ENCODE data around the gene NAA15. TPM values are rescaled to one million over a fixed set of nuclear protein-coding genes. Genes with fewer than 3 reads are reported as not detected.

Gene NAA15
- total RNA-seq, 1 experiment from 2014 or later, result 98.9 TPM

DNA sequence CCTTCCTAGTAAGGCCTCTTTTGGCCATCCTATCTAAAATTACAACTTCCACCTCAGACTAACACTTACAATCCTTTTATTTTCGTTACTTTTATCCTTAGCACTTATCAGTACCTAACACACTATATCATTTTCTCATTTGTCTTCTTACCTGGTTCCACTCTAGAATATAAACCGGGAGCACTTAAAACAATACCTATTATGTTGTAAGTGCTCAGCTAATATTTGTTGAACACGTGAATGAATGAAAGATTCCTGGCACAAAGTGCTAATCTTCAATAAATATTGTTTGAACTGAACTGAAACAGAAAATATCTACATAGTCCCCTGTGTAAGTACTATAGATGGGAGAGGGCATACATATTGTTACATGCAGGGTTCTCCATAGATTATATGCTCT, 35.7 kb upstream of the NAA15 start (continued):
- TF ChIP-seq FOXJ3 (CRISPR knock-in tag; IDR thresholded peaks at IDR 0.05; ENCODE audit: borderline replicate concordance), result no peak

DNA sequence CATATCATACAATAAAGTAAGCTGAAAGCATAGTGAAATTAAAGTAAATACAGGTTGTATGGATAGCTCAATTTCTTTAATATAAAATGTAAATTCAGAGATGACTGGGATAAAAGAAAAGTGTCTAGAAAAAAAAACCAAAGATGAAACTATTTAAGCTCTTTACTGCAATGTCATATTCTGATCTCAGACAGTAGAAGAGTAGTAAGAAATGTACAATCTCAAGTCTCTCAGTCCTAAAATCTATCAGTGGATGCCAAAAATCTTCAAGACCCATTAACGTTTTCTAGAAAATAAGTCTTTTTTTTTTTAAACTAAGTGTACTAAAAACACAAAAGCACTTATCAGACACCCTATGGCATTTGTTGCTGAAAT, 35.1 kb upstream of the NAA15 start:
- no peaks in the 10 kb centered on the region for H3K36me3 Mint-ChIP-seq
- ATAC-seq (no peak), DNase-seq (ENCODE audit: low spot score) (no peak)
- no peak for TF ChIP-seq ETV6 (CRISPR knock-in tag; IDR thresholded peaks at IDR 0.05)
- TF ChIP-seq, protein P1, sequence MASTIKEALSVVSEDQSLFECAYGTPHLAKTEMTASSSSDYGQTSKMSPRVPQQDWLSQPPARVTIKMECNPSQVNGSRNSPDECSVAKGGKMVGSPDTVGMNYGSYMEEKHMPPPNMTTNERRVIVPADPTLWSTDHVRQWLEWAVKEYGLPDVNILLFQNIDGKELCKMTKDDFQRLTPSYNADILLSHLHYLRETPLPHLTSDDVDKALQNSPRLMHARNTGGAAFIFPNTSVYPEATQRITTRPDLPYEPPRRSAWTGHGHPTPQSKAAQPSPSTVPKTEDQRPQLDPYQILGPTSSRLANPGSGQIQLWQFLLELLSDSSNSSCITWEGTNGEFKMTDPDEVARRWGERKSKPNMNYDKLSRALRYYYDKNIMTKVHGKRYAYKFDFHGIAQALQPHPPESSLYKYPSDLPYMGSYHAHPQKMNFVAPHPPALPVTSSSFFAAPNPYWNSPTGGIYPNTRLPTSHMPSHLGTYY (CRISPR knock-in tag; IDR thresholded peaks at IDR 0.05), result no peak
- no peak for TF ChIP-seq GTF2I (CRISPR knock-in tag; conservative IDR thresholded peaks at IDR 0.05)
- TF ChIP-seq RELA (CRISPR knock-in tag; IDR thresholded peaks at IDR 0.05; ENCODE audit: borderline replicate concordance), result no peak
- no peak for TF ChIP-seq ZNF416 (CRISPR knock-in tag; IDR thresholded peaks at IDR 0.05)
- TF ChIP-seq ZBTB21 (CRISPR knock-in tag; IDR thresholded peaks at IDR 0.05; ENCODE audit: borderline replicate concordance), result no peak
- TF ChIP-seq ZNF671 (CRISPR knock-in tag; IDR thresholded peaks at IDR 0.05), result no peak
- TF ChIP-seq FOXJ3 (CRISPR knock-in tag; IDR thresholded peaks at IDR 0.05; ENCODE audit: borderline replicate concordance), result no peak
- TF ChIP-seq SMAD4 (CRISPR knock-in tag; IDR thresholded peaks at IDR 0.05), result no peak
- TF ChIP-seq, protein P2, sequence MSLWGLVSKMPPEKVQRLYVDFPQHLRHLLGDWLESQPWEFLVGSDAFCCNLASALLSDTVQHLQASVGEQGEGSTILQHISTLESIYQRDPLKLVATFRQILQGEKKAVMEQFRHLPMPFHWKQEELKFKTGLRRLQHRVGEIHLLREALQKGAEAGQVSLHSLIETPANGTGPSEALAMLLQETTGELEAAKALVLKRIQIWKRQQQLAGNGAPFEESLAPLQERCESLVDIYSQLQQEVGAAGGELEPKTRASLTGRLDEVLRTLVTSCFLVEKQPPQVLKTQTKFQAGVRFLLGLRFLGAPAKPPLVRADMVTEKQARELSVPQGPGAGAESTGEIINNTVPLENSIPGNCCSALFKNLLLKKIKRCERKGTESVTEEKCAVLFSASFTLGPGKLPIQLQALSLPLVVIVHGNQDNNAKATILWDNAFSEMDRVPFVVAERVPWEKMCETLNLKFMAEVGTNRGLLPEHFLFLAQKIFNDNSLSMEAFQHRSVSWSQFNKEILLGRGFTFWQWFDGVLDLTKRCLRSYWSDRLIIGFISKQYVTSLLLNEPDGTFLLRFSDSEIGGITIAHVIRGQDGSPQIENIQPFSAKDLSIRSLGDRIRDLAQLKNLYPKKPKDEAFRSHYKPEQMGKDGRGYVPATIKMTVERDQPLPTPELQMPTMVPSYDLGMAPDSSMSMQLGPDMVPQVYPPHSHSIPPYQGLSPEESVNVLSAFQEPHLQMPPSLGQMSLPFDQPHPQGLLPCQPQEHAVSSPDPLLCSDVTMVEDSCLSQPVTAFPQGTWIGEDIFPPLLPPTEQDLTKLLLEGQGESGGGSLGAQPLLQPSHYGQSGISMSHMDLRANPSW (CRISPR knock-in tag; conservative IDR thresholded peaks at IDR 0.05; ENCODE audit: low read depth), result no peak
- TF ChIP-seq ZNF423 (CRISPR knock-in tag; IDR thresholded peaks at IDR 0.05), result no peak
- TF ChIP-seq GABPB1 (CRISPR knock-in tag; IDR thresholded peaks at IDR 0.05), result no peak
- no peaks in the 10 kb centered on the region for H3K27me3 Mint-ChIP-seq (ENCODE audit: low read depth)
- ChIA-PET POLR2A (no interaction called here), CTCF (no interaction called here)
- H3K4me1 Mint-ChIP-seq, result peaks cover 20% of the 10 kb centered on the region
- no peaks in the 10 kb centered on the region for H3K9me3 Mint-ChIP-seq
- H3K4me3 Mint-ChIP-seq, result no peak overlapping the region
- no peak overlapping the region for H3K27ac Mint-ChIP-seq

DNA sequence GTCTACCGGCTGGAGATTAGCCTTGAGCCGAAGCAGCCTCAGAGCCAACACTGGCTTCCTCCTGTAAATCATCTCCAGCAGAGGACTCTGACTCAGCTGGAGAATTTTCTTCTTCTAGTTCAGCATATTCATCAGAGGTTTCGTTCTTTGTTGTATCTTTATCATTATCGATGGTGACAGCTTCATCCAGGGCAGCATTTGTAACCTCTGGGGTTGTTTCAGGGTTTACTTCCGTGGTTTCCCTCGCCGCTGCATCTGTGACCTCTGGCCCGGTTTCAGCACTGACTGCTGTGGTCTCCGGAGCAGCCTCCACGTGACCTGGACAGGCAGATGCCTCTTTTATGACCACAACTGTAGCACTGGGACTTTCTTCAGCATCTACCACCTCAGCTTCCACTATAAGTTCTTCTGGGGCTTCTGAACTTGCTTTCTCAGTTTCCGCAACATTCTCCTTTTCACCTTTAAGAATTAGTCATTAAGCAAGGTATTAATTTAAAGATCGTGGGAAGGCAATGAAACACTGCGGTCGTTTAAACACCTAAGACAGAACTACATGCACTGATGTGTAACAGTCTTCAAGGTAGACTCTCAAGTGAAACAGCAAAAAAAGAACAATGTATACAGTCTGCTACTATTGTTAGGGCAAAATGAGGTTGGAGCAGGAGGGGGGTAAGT, 34.6 kb upstream of the NAA15 start:
- Mint-ChIP-seq H3K36me3 (no peaks in the 10 kb centered on the region), H3K4me3 (no peak overlapping the region), H3K27me3 (ENCODE audit: low read depth) (no peaks in the 10 kb centered on the region), H3K9me3 (no peaks in the 10 kb centered on the region), H3K4me1 (peaks cover 20% of the 10 kb centered on the region), H3K27ac (no peak overlapping the region)
- CTCF ChIA-PET, result interaction anchor here (1.7 kb wide), 1 partner anchor 29 kb away, joined by 4 read pairs; no protein-coding TSS in a partner anchor
- POLR2A ChIA-PET, result no interaction called here
- DNase-seq (ENCODE audit: low spot score), result no peak
- peak; percentile 72 for ATAC-seq
- TF ChIP-seq, protein P3, sequence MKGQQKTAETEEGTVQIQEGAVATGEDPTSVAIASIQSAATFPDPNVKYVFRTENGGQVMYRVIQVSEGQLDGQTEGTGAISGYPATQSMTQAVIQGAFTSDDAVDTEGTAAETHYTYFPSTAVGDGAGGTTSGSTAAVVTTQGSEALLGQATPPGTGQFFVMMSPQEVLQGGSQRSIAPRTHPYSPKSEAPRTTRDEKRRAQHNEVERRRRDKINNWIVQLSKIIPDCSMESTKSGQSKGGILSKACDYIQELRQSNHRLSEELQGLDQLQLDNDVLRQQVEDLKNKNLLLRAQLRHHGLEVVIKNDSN (CRISPR knock-in tag; IDR thresholded peaks at IDR 0.05), result peak; percentile 82
- TF ChIP-seq, protein P4, sequence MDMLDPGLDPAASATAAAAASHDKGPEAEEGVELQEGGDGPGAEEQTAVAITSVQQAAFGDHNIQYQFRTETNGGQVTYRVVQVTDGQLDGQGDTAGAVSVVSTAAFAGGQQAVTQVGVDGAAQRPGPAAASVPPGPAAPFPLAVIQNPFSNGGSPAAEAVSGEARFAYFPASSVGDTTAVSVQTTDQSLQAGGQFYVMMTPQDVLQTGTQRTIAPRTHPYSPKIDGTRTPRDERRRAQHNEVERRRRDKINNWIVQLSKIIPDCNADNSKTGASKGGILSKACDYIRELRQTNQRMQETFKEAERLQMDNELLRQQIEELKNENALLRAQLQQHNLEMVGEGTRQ (CRISPR knock-in tag; IDR thresholded peaks at IDR 0.05), result peak; percentile 86
- TF ChIP-seq ZNF138 (CRISPR knock-in tag; conservative IDR thresholded peaks at IDR 0.05), result no peak
- TF ChIP-seq, protein P5, sequence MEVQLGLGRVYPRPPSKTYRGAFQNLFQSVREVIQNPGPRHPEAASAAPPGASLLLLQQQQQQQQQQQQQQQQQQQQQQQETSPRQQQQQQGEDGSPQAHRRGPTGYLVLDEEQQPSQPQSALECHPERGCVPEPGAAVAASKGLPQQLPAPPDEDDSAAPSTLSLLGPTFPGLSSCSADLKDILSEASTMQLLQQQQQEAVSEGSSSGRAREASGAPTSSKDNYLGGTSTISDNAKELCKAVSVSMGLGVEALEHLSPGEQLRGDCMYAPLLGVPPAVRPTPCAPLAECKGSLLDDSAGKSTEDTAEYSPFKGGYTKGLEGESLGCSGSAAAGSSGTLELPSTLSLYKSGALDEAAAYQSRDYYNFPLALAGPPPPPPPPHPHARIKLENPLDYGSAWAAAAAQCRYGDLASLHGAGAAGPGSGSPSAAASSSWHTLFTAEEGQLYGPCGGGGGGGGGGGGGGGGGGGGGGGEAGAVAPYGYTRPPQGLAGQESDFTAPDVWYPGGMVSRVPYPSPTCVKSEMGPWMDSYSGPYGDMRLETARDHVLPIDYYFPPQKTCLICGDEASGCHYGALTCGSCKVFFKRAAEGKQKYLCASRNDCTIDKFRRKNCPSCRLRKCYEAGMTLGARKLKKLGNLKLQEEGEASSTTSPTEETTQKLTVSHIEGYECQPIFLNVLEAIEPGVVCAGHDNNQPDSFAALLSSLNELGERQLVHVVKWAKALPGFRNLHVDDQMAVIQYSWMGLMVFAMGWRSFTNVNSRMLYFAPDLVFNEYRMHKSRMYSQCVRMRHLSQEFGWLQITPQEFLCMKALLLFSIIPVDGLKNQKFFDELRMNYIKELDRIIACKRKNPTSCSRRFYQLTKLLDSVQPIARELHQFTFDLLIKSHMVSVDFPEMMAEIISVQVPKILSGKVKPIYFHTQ (CRISPR knock-in tag; IDR thresholded peaks at IDR 0.05), result no peak
